ENCODE data around the gene KIAA1549.

DNA sequence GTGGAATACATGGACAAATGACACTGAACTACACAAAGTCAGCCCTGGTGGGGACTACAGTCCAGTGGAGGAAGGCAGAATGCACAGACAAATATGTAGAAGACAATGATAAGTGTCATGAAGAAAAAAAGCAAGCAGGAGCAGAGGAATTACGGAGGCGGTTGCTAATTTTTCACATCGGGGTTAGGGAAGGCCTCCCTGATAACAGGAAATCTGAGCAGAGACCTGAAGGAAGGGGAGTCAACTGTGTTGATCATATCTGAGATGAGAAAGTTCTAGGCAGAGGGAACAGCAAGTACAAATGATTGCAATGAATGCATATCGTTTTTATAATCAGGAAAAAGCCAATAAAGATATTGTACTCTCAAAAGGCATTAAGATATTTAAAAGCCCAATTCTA is 14.0 kb downstream of the KIAA1549 start:
- TF ChIP-seq POLR2A (IDR thresholded peaks at IDR 0.05) (no peak), CTCF (IDR thresholded peaks at IDR 0.05) (no peak)

Data from tibial nerve (tissue), 3 donors.